GM23338 (cell line): ENCODE results near the gene GJC2. TPM values are rescaled to one million over a fixed set of nuclear protein-coding genes. Genes with fewer than 3 reads are reported as not detected.

Experiments used
- ATAC-seq: fragments of 200-7000 bp; cut with Tn5 transposase; 3 replicates; pipeline ENCODE4 v1.9.1; 2020
- DNase-seq: peaks from one replicate; pipeline ENCODE4 v3.0.0-alpha.2; 2015; ENCODE audit warnings: low spot score
- H2AFZ ChIP-seq: fragments of 200-600 bp; sonication (generic); 2 replicates; pipeline ENCODE4 v1.8.0; 2016; ENCODE audit warnings: antibody characterized with exemption, mild to moderate bottlenecking, moderate library complexity
- H3F3A ChIP-seq: fragments of 200-600 bp; sonication (generic); replicated peaks from 2 replicates; pipeline ENCODE4 v1.8.0; 2017; ENCODE audit warnings: antibody characterized with exemption, mixed run types, low read depth
- H3K27ac ChIP-seq: fragments of 200-600 bp; sonication (generic); 2 replicates; pipeline ENCODE4 v1.6.1; 2016; ENCODE audit warnings: low read depth
- H3K27me3 ChIP-seq: fragments of 200-600 bp; sonication (generic); 2 replicates; pipeline ENCODE4 v1.8.0; 2016; ENCODE audit warnings: mild to moderate bottlenecking, mixed run types, moderate library complexity; ENCODE audit not compliant: insufficient read depth
- H3K36me3 ChIP-seq: fragments of 200-600 bp; sonication (generic); 2 replicates; pipeline ENCODE4 v1.8.0; 2016; ENCODE audit warnings: mild to moderate bottlenecking; ENCODE audit not compliant: insufficient read depth
- H3K4me1 ChIP-seq: fragments of 200-600 bp; sonication (generic); 2 replicates; pipeline ENCODE4 v1.8.0; 2016; ENCODE audit warnings: mild to moderate bottlenecking, moderate library complexity; ENCODE audit not compliant: insufficient read depth
- H3K4me2 ChIP-seq: fragments of 200-600 bp; sonication (generic); 2 replicates; pipeline ENCODE4 v1.7.1; 2017; ENCODE audit warnings: mixed run types
- H3K4me3 ChIP-seq: fragments of 200-600 bp; sonication (generic); 2 replicates; pipeline ENCODE4 v1.6.1; 2016; ENCODE audit warnings: mixed run types
- H3K79me2 ChIP-seq: fragments of 200-600 bp; sonication (generic); replicated peaks from 2 replicates; pipeline ENCODE4 v1.8.0; 2017; ENCODE audit warnings: mild to moderate bottlenecking; ENCODE audit not compliant: insufficient read depth
- H3K9me2 ChIP-seq: fragments of 200-600 bp; sonication (generic); 2 replicates; pipeline ENCODE4 v1.8.0; 2017; ENCODE audit not compliant: insufficient read depth
- H4K20me1 ChIP-seq: fragments of 200-600 bp; sonication (generic); replicated peaks from 2 replicates; pipeline ENCODE4 v1.8.0; 2017; ENCODE audit warnings: mild to moderate bottlenecking; ENCODE audit not compliant: insufficient read depth
- H3K27ac Mint-ChIP-seq: 2 replicates; pipeline ENCODE4 v1.8.0; 2020; ENCODE audit warnings: inconsistent platforms, mild to moderate bottlenecking, moderate library complexity, mixed read lengths
- H3K27me3 Mint-ChIP-seq: 3 replicates; pipeline ENCODE4 v1.8.0; 2022; ENCODE audit warnings: low read depth, mild to moderate bottlenecking, moderate library complexity, mixed read lengths, inconsistent platforms; ENCODE audit not compliant: insufficient read depth, poor library complexity
- H3K36me3 Mint-ChIP-seq: 3 replicates; pipeline ENCODE4 v1.8.0; 2021; ENCODE audit warnings: low read depth, mild to moderate bottlenecking, inconsistent platforms, moderate library complexity, mixed read lengths
- H3K4me1 Mint-ChIP-seq: 3 replicates; pipeline ENCODE4 v1.8.0; 2020; ENCODE audit warnings: mild to moderate bottlenecking, inconsistent platforms, mixed read lengths
- H3K4me3 Mint-ChIP-seq: 3 replicates; pipeline ENCODE4 v1.8.0; 2021; ENCODE audit warnings: moderate library complexity, mild to moderate bottlenecking, inconsistent platforms, mixed read lengths
- H3K9me3 Mint-ChIP-seq: 3 replicates; pipeline ENCODE4 v1.8.0; 2020; ENCODE audit warnings: moderate library complexity, mild to moderate bottlenecking, inconsistent platforms, mixed read lengths
- CREB1 ChIP-seq: fragments of 250-450 bp; sonication (Bioruptor Pico); IDR thresholded peaks from 2 replicates; pipeline ENCODE4 v1.5.0; 2020; ENCODE audit warnings: low read depth, mild to moderate bottlenecking, moderate library complexity
- CTCF ChIP-seq, 2 experiments: fragments of 200-600 bp in 1 of 2; sonication (generic) in 1 of 2; conservative IDR thresholded peaks; 2 replicates each; pipeline versions ENCODE4 v1.5.1 to v1.6.1; 2016 to 2017; ENCODE audit warnings: antibody characterized with exemption in 2 of 2, low read depth in 2 of 2, mild to moderate bottlenecking in 2 of 2, moderate library complexity in 1 of 2
- ETS1 ChIP-seq: IDR thresholded peaks from 2 replicates; pipeline ENCODE4 v1.6.1; 2016; ENCODE audit warnings: antibody characterized with exemption
- EZH2phosphoT487 ChIP-seq: fragments of 200-600 bp; sonication (generic); IDR thresholded peaks from one replicate; pipeline ENCODE4 v1.8.1; 2018; ENCODE audit warnings: antibody characterized with exemption; ENCODE audit not compliant: unreplicated experiment
- JUNB ChIP-seq: IDR thresholded peaks from one replicate; pipeline ENCODE4 v1.6.1; 2016; ENCODE audit warnings: antibody characterized with exemption; ENCODE audit not compliant: unreplicated experiment
- POLR2AphosphoS5 ChIP-seq: IDR thresholded peaks from 2 replicates; pipeline ENCODE4 v1.6.1; 2016; ENCODE audit warnings: antibody characterized with exemption, low read depth
- REST ChIP-seq: IDR thresholded peaks from one replicate; pipeline ENCODE4 v1.6.1; 2018; ENCODE audit warnings: antibody characterized with exemption; ENCODE audit not compliant: unreplicated experiment
- STAT1 ChIP-seq: IDR thresholded peaks from one replicate; pipeline ENCODE4 v1.6.1; 2016; ENCODE audit warnings: antibody characterized with exemption; ENCODE audit not compliant: unreplicated experiment
- ZNF114 ChIP-seq: fragments of 250-450 bp; sonication (Bioruptor Pico); IDR thresholded peaks from 2 replicates; pipeline ENCODE4 v1.5.0; 2020; ENCODE audit warnings: mild to moderate bottlenecking, moderate library complexity
- ZNF462 ChIP-seq: fragments of 250-450 bp; sonication (Bioruptor Pico); IDR thresholded peaks from 2 replicates; pipeline ENCODE4 v1.5.0; 2020; ENCODE audit warnings: mild to moderate bottlenecking, moderate library complexity
- polyA plus RNA-seq: library from polyadenylated mRNA; unstranded; fragments of >200 nt; fragmentation: Nextera tagmentation; extraction: Ambion mirVana; gene quantifications from 2 replicates; pipeline ENCODE4 v1.2.1, GENCODE V29; 2016
- total RNA-seq: library from RNA; depleted of rRNA; stranded (reverse); fragments of >200 nt; shearing (Covaris generic); gene quantifications from 2 replicates; pipeline ENCODE4 v1.2.3, GENCODE V29; 2014

Gene GJC2
- total and polyA plus RNA-seq, 2 experiments from 2014 or later, result 0.15 to 1.2 TPM

GRCh38 chr1:228117335-228117734 lies 32.4 kb upstream of the GJC2 start:
- no peaks in the 10 kb centered on the region for H3K4me1 ChIP-seq
- Mint-ChIP-seq H3K27me3 (peaks cover 3% of the 10 kb centered on the region), H3K4me1 (no peaks in the 10 kb centered on the region), H3K4me3 (no peak overlapping the region), H3K36me3 (peaks cover 9% of the 10 kb centered on the region; the same call in 2 of the 3 replicates), H3K27ac (no peak overlapping the region), H3K9me3 (peaks cover 51% of the 10 kb centered on the region)
- H4K20me1 ChIP-seq, result no peaks in the 10 kb centered on the region
- H3K4me3 ChIP-seq, result no peak overlapping the region
- H3K4me2 ChIP-seq, result no peak overlapping the region
- H3K27me3 ChIP-seq, result no peaks in the 10 kb centered on the region; the same call in 1 of the 2 replicates
- H3K36me3 ChIP-seq, result no peaks in the 10 kb centered on the region
- no peak overlapping the region for H3K27ac ChIP-seq
- ATAC-seq (no peak), DNase-seq (no peak)
- no peak overlapping the region for H2AFZ ChIP-seq
- H3F3A ChIP-seq, result no peaks in the 10 kb centered on the region
- no peaks in the 10 kb centered on the region for H3K79me2 ChIP-seq
- TF ChIP-seq EZH2phosphoT487, result no peak
- TF ChIP-seq REST, result no peak
- TF ChIP-seq JUNB, result no peak
- TF ChIP-seq STAT1, result no peak
- no peak for TF ChIP-seq ETS1
- no peak for TF ChIP-seq CREB1 (CRISPR knock-in tag)
- 0 out of 2 replicates have a peak, but pooled peaks cover 4% of the 10 kb centered on the region for H3K9me2 ChIP-seq

- DNase-seq, result peak; percentile 65
- peaks cover 9% of the 10 kb centered on the region; the same call in 2 of the 3 replicates for H3K36me3 Mint-ChIP-seq
- peaks cover 51% of the 10 kb centered on the region for H3K9me3 Mint-ChIP-seq
- TF ChIP-seq CTCF (conservative IDR thresholded peaks at IDR 0.05; ENCODE audit: low read depth in 2 of 2) (no peak), ZNF114 (CRISPR knock-in tag) (no peak), POLR2AphosphoS5 (no peak), EZH2phosphoT487 (no peak), ZNF462 (CRISPR knock-in tag) (no peak)
Measured at GRCh38 chr1:228118040-228118439, 31.7 kb upstream of the GJC2 start.

More at GRCh38 chr1:228118040-228118439, 31.7 kb upstream of the GJC2 start:
- Histone ChIP-seq H3K27me3 (peaks cover 3% of the 10 kb centered on the region; the same call in 1 of the 2 replicates), H3F3A (no peaks in the 10 kb centered on the region), H3K9me2 (0 out of 2 replicates have a peak, but pooled peaks cover 4% of the 10 kb centered on the region), H3K79me2 (no peaks in the 10 kb centered on the region), H3K4me2 (no peak overlapping the region), H4K20me1 (no peaks in the 10 kb centered on the region), H3K4me1 (no peaks in the 10 kb centered on the region), H2AFZ (no peak overlapping the region), H3K4me3 (no peak overlapping the region), H3K36me3 (no peaks in the 10 kb centered on the region), H3K27ac (no peak overlapping the region)
- Mint-ChIP-seq H3K4me1 (no peaks in the 10 kb centered on the region), H3K27me3 (peaks cover 4% of the 10 kb centered on the region), H3K4me3 (no peak overlapping the region), H3K27ac (no peak overlapping the region)
- no peak for ATAC-seq
